SK-N-SH (cell line): ENCODE data around the gene DGKI.

Source experiments
- CTCF ChIP-seq: fragments of 200-600 bp; sonication (generic); IDR thresholded peaks from 2 replicates; pipeline ENCODE4 v1.6.1; 2017; ENCODE audit warnings: antibody characterized with exemption, mild to moderate bottlenecking, moderate library complexity
- EP300 ChIP-seq, 2 experiments: IDR thresholded peaks; 2 replicates each; pipeline versions ENCODE4 v1.4.0 to v1.6.1; 2012; ENCODE audit warnings: borderline replicate concordance in 1 of 2, low read depth in 1 of 2, low read length in 1 of 2
- GABPA ChIP-seq: IDR thresholded peaks from 2 replicates; pipeline ENCODE4 v1.4.0; 2012; ENCODE audit warnings: low read depth, mild to moderate bottlenecking
- IRF3 ChIP-seq: fragments of 150-350 bp; IDR thresholded peaks from 2 replicates; pipeline ENCODE4 v1.6.1; 2016; ENCODE audit warnings: mild to moderate bottlenecking, low read depth, low read length
- JUND ChIP-seq: IDR thresholded peaks from 2 replicates; pipeline ENCODE4 v1.4.0; 2012
- MAX ChIP-seq: IDR thresholded peaks from 2 replicates; pipeline ENCODE4 v1.4.0; 2012; ENCODE audit warnings: low read depth
- NFIC ChIP-seq: IDR thresholded peaks from 2 replicates; pipeline ENCODE4 v1.4.0; 2012; ENCODE audit warnings: borderline replicate concordance
- POLR2AphosphoS5 ChIP-seq: IDR thresholded peaks from 2 replicates; pipeline ENCODE4 v1.6.1; 2012; ENCODE audit warnings: low read depth, low read length
- RFX5 ChIP-seq: IDR thresholded peaks from 2 replicates; pipeline ENCODE4 v1.6.1; 2012; ENCODE audit warnings: mild to moderate bottlenecking, improper control_type of control experiment, low read length
- ZBTB33 ChIP-seq: IDR thresholded peaks from 2 replicates; pipeline ENCODE4 v1.4.0; 2012; ENCODE audit warnings: low read depth, borderline replicate concordance

- TF ChIP-seq MAX (no peak), IRF3 (no peak), CTCF (no peak), RFX5 (no peak), POLR2AphosphoS5 (no peak), ZBTB33 (no peak), EP300 (IDR thresholded peaks at IDR 0.05; ENCODE audit: borderline replicate concordance in 1 of 2, low read depth in 1 of 2, low read length in 1 of 2) (no peak), NFIC (no peak), JUND (no peak), GABPA (no peak)
Observed at GRCh38 chr7:137695494-137695893, 151.3 kb downstream of the DGKI start.
